SK-N-MC (cell line): ENCODE results near the gene PHF23.

Experiments
- EZH2 ChIP-seq: fragments of 200-600 bp; sonication (generic); IDR thresholded peaks from one replicate; pipeline ENCODE4 v1.6.1; 2017; ENCODE audit warnings: antibody characterized with exemption
- POLR2AphosphoS5 ChIP-seq: IDR thresholded peaks from 2 replicates; pipeline ENCODE4 v1.6.1; 2012; ENCODE audit warnings: mild to moderate bottlenecking, low read depth, low read length, borderline replicate concordance

DNA sequence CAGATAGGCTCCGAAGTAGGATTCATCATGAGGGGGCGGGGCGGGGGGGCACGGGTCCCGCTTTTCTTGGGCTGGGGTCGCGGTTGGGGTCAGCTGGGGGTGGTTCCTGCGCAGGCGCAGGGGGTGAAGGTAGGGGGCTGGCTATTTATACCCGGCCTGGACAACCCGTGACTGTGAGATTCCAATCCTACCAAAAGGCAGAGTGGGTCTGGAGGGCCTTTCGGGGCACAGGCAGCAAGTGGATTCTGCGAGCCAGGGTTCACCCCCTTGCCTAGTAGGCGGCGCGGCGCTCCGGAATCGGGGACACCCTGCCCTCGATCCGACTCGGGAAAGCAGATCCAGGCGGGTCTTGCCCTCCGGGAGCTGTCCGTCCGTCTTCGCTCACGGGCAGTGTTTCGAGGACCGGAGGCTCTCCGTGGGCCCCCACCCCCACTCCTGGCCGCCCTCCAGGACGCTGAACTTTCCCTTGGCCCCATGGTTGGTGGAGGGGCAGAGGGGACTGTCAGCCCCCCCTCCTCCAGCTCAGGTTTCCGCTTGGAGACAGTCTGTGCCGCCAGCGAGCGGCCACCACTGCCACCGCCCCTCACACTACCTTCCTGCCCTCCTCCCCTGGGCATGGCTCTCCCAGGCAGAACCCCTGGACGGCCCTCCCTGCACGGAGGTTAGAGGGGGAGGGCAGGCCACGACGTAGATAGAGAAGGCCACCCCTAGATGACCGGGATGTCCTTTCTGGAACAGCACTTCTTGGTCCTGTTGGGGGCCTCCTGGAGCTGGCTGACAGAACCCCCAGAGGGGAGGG is 42.9 kb upstream of the PHF23 start:
- no peak for TF ChIP-seq POLR2AphosphoS5
- TF ChIP-seq EZH2 = no peak
